DOHH2 (cell line): Measurements from ENCODE around the gene SDCBP2.
A peak's percentile ranks its signal among the peaks of the same experiment; 100 is the strongest.

ENCODE experiments used
- H3F3A ChIP-seq: fragments of 200-600 bp; sonication (generic), shearing (Covaris generic); 2 replicates; pipeline ENCODE4 v1.6.0; 2016; ENCODE audit warnings: antibody characterized with exemption, mild to moderate bottlenecking; ENCODE audit not compliant: control insufficient read depth, insufficient read depth
- H3K27ac ChIP-seq: fragments of 200-600 bp; sonication (generic); 2 replicates; pipeline ENCODE4 v1.5.1; 2014; ENCODE audit warnings: low read depth, mild to moderate bottlenecking, low read length, moderate library complexity
- H3K27me3 ChIP-seq: fragments of 200-600 bp; sonication (generic); 2 replicates; pipeline ENCODE4 v1.6.1; 2014; ENCODE audit warnings: mild to moderate bottlenecking, low read length, mixed read lengths; ENCODE audit not compliant: control insufficient read depth
- H3K36me3 ChIP-seq: fragments of 200-600 bp; sonication (generic); 2 replicates; pipeline ENCODE4 v1.6.1; 2014; ENCODE audit warnings: mild to moderate bottlenecking, low read length, moderate library complexity, mixed read lengths; ENCODE audit not compliant: control insufficient read depth
- H3K4me1 ChIP-seq: fragments of 200-600 bp; sonication (generic); 2 replicates; pipeline ENCODE4 v1.6.1; 2014; ENCODE audit warnings: mild to moderate bottlenecking, low read length, mixed read lengths; ENCODE audit not compliant: control insufficient read depth
- H3K4me2 ChIP-seq: fragments of 200-600 bp; sonication (generic); 2 replicates; pipeline ENCODE4 v1.6.0; 2014; ENCODE audit warnings: mild to moderate bottlenecking, low read length, moderate library complexity
- H3K4me3 ChIP-seq: fragments of 200-600 bp; sonication (generic); 2 replicates; pipeline ENCODE4 v1.5.1; 2014; ENCODE audit warnings: mild to moderate bottlenecking, low read length, mixed read lengths
- H3K79me2 ChIP-seq: fragments of 200-600 bp; sonication (generic); 2 replicates; pipeline ENCODE4 v1.6.1; 2014; ENCODE audit warnings: mild to moderate bottlenecking, low read length, mixed read lengths; ENCODE audit not compliant: control insufficient read depth
- H3K9me2 ChIP-seq: fragments of 200-600 bp; sonication (generic); replicated peaks from 2 replicates; pipeline ENCODE4 v1.6.1; 2014; ENCODE audit warnings: mild to moderate bottlenecking, low read length, mixed read lengths; ENCODE audit not compliant: control insufficient read depth
- H3K9me3 ChIP-seq: fragments of 200-600 bp; sonication (generic); 2 replicates; pipeline ENCODE4 v1.6.1; 2014; ENCODE audit warnings: antibody characterized with exemption, low read length, mixed read lengths; ENCODE audit not compliant: control insufficient read depth, insufficient read depth
- H4K20me1 ChIP-seq: fragments of 200-600 bp; sonication (generic); 2 replicates; pipeline ENCODE4 v1.6.0; 2014; ENCODE audit warnings: low read depth, mild to moderate bottlenecking, antibody characterized with exemption, low read length, moderate library complexity; ENCODE audit not compliant: control insufficient read depth, insufficient read depth
- CTCF ChIP-seq: fragments of 200-600 bp; sonication (generic); IDR thresholded peaks from one replicate; pipeline ENCODE4 v1.5.1; 2014; ENCODE audit warnings: antibody characterized with exemption, mild to moderate bottlenecking, low read depth, low read length; ENCODE audit not compliant: poor library complexity, severe bottlenecking
- EZH2phosphoT487 ChIP-seq: fragments of 200-600 bp; sonication (generic); IDR thresholded peaks from 2 replicates; pipeline ENCODE4 v1.6.1; 2017; ENCODE audit warnings: borderline replicate concordance, mild to moderate bottlenecking, antibody characterized with exemption, low read length, moderate library complexity, mixed read lengths

SDCBP2 gene

GRCh38 chr20:1334761-1335160 is 5.8 kb upstream of the SDCBP2 start:
- H3K36me3 ChIP-seq: peaks cover 23% of the 10 kb centered on the region
- no peaks in the 10 kb centered on the region for H3K9me2 ChIP-seq
- H3K27me3 ChIP-seq: no peaks in the 10 kb centered on the region
- H4K20me1 ChIP-seq: no peaks in the 10 kb centered on the region
- no peak overlapping the region for H3K4me2 ChIP-seq
- no peaks in the 10 kb centered on the region for H3K9me3 ChIP-seq
- H3F3A ChIP-seq: no peaks in the 10 kb centered on the region
- TF ChIP-seq CTCF (peak; percentile 53), EZH2phosphoT487 (no peak)
- no peak overlapping the region for H3K27ac ChIP-seq
- peaks cover 13% of the 10 kb centered on the region for H3K4me1 ChIP-seq
- H3K4me3 ChIP-seq: no peak overlapping the region
- H3K79me2 ChIP-seq: peaks cover 31% of the 10 kb centered on the region

- TF ChIP-seq CTCF (no peak), EZH2phosphoT487 (no peak)
- no peaks in the 10 kb centered on the region for H3F3A ChIP-seq
- H4K20me1 ChIP-seq: no peaks in the 10 kb centered on the region
- peaks cover 23% of the 10 kb centered on the region for H3K36me3 ChIP-seq
- H3K4me2 ChIP-seq: no peak overlapping the region
- no peaks in the 10 kb centered on the region for H3K27me3 ChIP-seq
- no peaks in the 10 kb centered on the region for H3K9me2 ChIP-seq
- peaks cover 14% of the 10 kb centered on the region for H3K4me1 ChIP-seq
- H3K27ac ChIP-seq: no peak overlapping the region
- peaks cover 35% of the 10 kb centered on the region for H3K79me2 ChIP-seq
- H3K9me3 ChIP-seq: no peaks in the 10 kb centered on the region
- H3K4me3 ChIP-seq: no peak overlapping the region
Measured at GRCh38 chr20:1334370-1334731, 5.4 kb upstream of the SDCBP2 start.

- H3K79me2 ChIP-seq: peaks cover 41% of the 10 kb centered on the region
- H3K9me3 ChIP-seq: no peaks in the 10 kb centered on the region
- H3K27me3 ChIP-seq: no peaks in the 10 kb centered on the region
- H3K36me3 ChIP-seq: peaks cover 27% of the 10 kb centered on the region
- no peaks in the 10 kb centered on the region for H4K20me1 ChIP-seq
- H3F3A ChIP-seq: no peaks in the 10 kb centered on the region
- no peak overlapping the region for H3K4me3 ChIP-seq
- TF ChIP-seq CTCF: no peak
- no peak for TF ChIP-seq EZH2phosphoT487
- H3K27ac ChIP-seq: no peak overlapping the region
- H3K4me1 ChIP-seq: peaks cover 20% of the 10 kb centered on the region
- no peak overlapping the region for H3K4me2 ChIP-seq
- H3K9me2 ChIP-seq: no peaks in the 10 kb centered on the region
Measured at GRCh38 chr20:1333462-1334369, 4.8 kb upstream of the SDCBP2 start.
